Neural cell (in vitro differentiated cells): ENCODE data around the gene HMCN2. TPM values are rescaled to one million over a fixed set of nuclear protein-coding genes. Genes with fewer than 3 reads are reported as not detected.

ENCODE experiments used
- H2AFZ ChIP-seq: fragments of 200-600, 300-800 bp; sonication (generic), shearing (Covaris generic); 2 replicates; pipeline ENCODE4 v1.6.0; 2014; ENCODE audit warnings: low read depth, mild to moderate bottlenecking, antibody characterized with exemption, low read length, moderate library complexity
- H3F3A ChIP-seq: fragments of 200-600 bp; shearing (Covaris generic); 2 replicates; pipeline ENCODE4 v1.6.1; 2016; ENCODE audit warnings: mild to moderate bottlenecking, moderate library complexity, mixed read lengths, antibody characterized with exemption, low read length; ENCODE audit not compliant: insufficient read depth, poor library complexity, severe bottlenecking
- H3K27ac ChIP-seq: fragments of 200-600, 300-800 bp; sonication (generic), shearing (Covaris generic); 2 replicates; pipeline ENCODE4 v1.5.1; 2014; ENCODE audit warnings: mild to moderate bottlenecking, low read length, moderate library complexity
- H3K27me3 ChIP-seq: fragments of 300-800, 200-600 bp; sonication (generic), shearing (Covaris generic); 2 replicates; pipeline ENCODE4 v1.6.0; 2014; ENCODE audit warnings: mild to moderate bottlenecking, low read depth, low read length, moderate library complexity; ENCODE audit not compliant: insufficient read depth
- H3K36me3 ChIP-seq: fragments of 300-800, 200-600 bp; sonication (generic), shearing (Covaris generic); 2 replicates; pipeline ENCODE4 v1.5.1; 2014; ENCODE audit warnings: mild to moderate bottlenecking, antibody characterized with exemption, low read length, moderate library complexity; ENCODE audit not compliant: insufficient read depth
- H3K4me2 ChIP-seq: fragments of 300-800, 200-600 bp; sonication (generic), shearing (Covaris generic); 2 replicates; pipeline ENCODE4 v1.6.0; 2014; ENCODE audit warnings: mild to moderate bottlenecking, low read length
- H3K4me3 ChIP-seq: fragments of 300-800, 200-600 bp; sonication (generic), shearing (Covaris generic); 2 replicates; pipeline ENCODE4 v1.5.1; 2014; ENCODE audit warnings: mild to moderate bottlenecking, low read length, moderate library complexity
- H3K79me2 ChIP-seq: fragments of 200-600 bp; shearing (Covaris generic); replicated peaks from 2 replicates; pipeline ENCODE4 v1.6.0; 2014; ENCODE audit warnings: mild to moderate bottlenecking, low read length, moderate library complexity; ENCODE audit not compliant: insufficient read depth
- H3K9ac ChIP-seq: fragments of 300-800, 200-600 bp; sonication (generic), shearing (Covaris generic); 2 replicates; pipeline ENCODE4 v1.6.1; 2016; ENCODE audit warnings: mild to moderate bottlenecking, low read length, mixed read lengths
- H3K9me2 ChIP-seq: fragments of 200-600 bp; shearing (Covaris generic); 2 replicates; pipeline ENCODE4 v1.6.1; 2016; ENCODE audit warnings: mild to moderate bottlenecking, low read length, mixed read lengths; ENCODE audit not compliant: insufficient read depth
- H3K9me3 ChIP-seq: fragments of 200-600, 300-800 bp; sonication (generic), shearing (Covaris generic); 2 replicates; pipeline ENCODE4 v1.6.1; 2016; ENCODE audit warnings: mild to moderate bottlenecking, mixed run types, low read length, moderate library complexity, mixed read lengths
- H4K20me1 ChIP-seq: fragments of 200-600 bp; shearing (Covaris generic); 2 replicates; pipeline ENCODE4 v1.6.1; 2016; ENCODE audit warnings: mild to moderate bottlenecking, mixed run types; ENCODE audit not compliant: insufficient read depth
- EP300 ChIP-seq: fragments of 450-650 bp; conservative IDR thresholded peaks from 2 replicates; pipeline ENCODE4 v1.6.1; 2014; ENCODE audit warnings: antibody characterized with exemption, mild to moderate bottlenecking, moderate library complexity; ENCODE audit not compliant: poor library complexity, severe bottlenecking
- EZH2 ChIP-seq: fragments of 200-600, 300-800 bp; shearing (Covaris generic), sonication (generic); IDR thresholded peaks from 2 replicates; pipeline ENCODE4 v1.6.1; 2014; ENCODE audit warnings: antibody characterized with exemption, low read length, borderline replicate concordance, mild to moderate bottlenecking; ENCODE audit not compliant: insufficient read depth, poor library complexity, severe bottlenecking
- MXI1 ChIP-seq: fragments of 450-650 bp; conservative IDR thresholded peaks from 2 replicates; pipeline ENCODE4 v1.6.1; 2014; ENCODE audit warnings: antibody characterized with exemption, mild to moderate bottlenecking; ENCODE audit not compliant: poor library complexity, severe bottlenecking
- POLR2AphosphoS5 ChIP-seq: IDR thresholded peaks from 2 replicates; pipeline ENCODE4 v1.6.1; 2012
- RAD21 ChIP-seq: fragments of 450-650 bp; conservative IDR thresholded peaks from 2 replicates; pipeline ENCODE4 v1.6.1; 2014; ENCODE audit warnings: antibody characterized with exemption, mild to moderate bottlenecking, moderate library complexity
- SMC3 ChIP-seq: fragments of 450-650 bp; conservative IDR thresholded peaks from 2 replicates; pipeline ENCODE4 v1.6.1; 2014; ENCODE audit warnings: antibody characterized with exemption, mild to moderate bottlenecking, moderate library complexity; ENCODE audit not compliant: poor library complexity
- TAF1 ChIP-seq: IDR thresholded peaks from 2 replicates; pipeline ENCODE4 v1.6.1; 2012; ENCODE audit warnings: low read depth
- polyA plus RNA-seq: library from polyadenylated mRNA; depleted of rRNA; stranded (reverse); fragments of >200 nt; gene quantifications from 2 replicates; pipeline ENCODE4 v1.2.3, GENCODE V29; 2014
- TF ChIP-seq, protein P1 (sequence below): IDR thresholded peaks from 2 replicates; pipeline ENCODE4 v1.6.1; 2012; ENCODE audit warnings: borderline replicate concordance
- TF ChIP-seq, protein P2 (sequence below): fragments of 450-650 bp; IDR thresholded peaks from 2 replicates; pipeline ENCODE4 v1.5.1; 2014; ENCODE audit warnings: antibody characterized with exemption, mild to moderate bottlenecking, moderate library complexity; ENCODE audit not compliant: poor library complexity, severe bottlenecking

The HMCN2 gene
- polyA plus RNA-seq, 1 donor from 2014 or later: 1.7 TPM

DNA sequence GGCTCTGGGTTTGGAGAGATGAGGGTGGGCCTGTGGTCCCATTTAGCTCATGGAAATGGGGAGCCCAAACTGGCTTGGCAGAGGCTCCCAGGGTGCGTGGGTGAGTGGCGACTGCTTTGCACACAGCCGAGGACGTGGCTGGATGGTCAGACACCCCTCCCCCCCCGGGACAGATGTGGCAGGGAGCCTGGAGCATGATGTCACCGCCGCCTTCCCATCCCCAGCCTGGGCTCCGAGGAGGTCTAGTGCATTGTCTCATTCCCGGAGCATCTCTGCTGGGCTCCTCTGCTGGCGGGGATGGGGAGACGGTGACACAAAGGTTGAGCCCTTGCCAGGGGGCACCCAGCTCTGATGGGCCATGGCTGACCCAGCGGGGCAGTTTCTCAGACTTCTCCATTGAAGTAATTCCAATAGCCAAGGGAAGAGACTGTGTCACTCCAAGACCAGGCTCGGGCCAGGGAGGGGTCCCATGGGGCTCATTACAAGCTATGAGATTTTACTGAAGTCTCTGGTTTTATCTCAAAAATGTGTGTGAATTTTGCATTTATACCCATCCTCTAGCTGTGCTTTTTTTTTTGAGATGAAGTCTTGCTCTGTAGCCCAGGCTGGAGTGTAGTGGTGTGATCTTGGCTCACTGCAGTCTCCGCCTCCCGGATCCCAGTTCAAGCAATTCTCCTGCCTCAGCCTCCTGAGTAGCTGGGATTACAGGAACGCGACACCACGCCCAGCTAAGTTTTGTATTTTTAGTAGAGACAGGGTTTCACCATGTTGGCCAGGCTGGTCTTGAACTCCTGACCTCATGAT, 36.1 kb downstream of the HMCN2 start:
- Histone ChIP-seq H3K4me3 (no peak overlapping the region), H3F3A (no peaks in the 10 kb centered on the region), H3K27ac (no peak overlapping the region), H3K9me2 (no peaks in the 10 kb centered on the region), H3K9ac (no peak overlapping the region), H3K36me3 (no peaks in the 10 kb centered on the region), H3K79me2 (no peaks in the 10 kb centered on the region), H2AFZ (no peak overlapping the region), H3K4me2 (no peak overlapping the region), H3K27me3 (no peaks in the 10 kb centered on the region), H4K20me1 (no peaks in the 10 kb centered on the region), H3K9me3 (no peaks in the 10 kb centered on the region)
- TF ChIP-seq EP300: no peak
- no peak for TF ChIP-seq MXI1
- TF ChIP-seq EZH2: no peak
- TF ChIP-seq TAF1: no peak
- no peak for TF ChIP-seq SMC3
- TF ChIP-seq, protein P1, sequence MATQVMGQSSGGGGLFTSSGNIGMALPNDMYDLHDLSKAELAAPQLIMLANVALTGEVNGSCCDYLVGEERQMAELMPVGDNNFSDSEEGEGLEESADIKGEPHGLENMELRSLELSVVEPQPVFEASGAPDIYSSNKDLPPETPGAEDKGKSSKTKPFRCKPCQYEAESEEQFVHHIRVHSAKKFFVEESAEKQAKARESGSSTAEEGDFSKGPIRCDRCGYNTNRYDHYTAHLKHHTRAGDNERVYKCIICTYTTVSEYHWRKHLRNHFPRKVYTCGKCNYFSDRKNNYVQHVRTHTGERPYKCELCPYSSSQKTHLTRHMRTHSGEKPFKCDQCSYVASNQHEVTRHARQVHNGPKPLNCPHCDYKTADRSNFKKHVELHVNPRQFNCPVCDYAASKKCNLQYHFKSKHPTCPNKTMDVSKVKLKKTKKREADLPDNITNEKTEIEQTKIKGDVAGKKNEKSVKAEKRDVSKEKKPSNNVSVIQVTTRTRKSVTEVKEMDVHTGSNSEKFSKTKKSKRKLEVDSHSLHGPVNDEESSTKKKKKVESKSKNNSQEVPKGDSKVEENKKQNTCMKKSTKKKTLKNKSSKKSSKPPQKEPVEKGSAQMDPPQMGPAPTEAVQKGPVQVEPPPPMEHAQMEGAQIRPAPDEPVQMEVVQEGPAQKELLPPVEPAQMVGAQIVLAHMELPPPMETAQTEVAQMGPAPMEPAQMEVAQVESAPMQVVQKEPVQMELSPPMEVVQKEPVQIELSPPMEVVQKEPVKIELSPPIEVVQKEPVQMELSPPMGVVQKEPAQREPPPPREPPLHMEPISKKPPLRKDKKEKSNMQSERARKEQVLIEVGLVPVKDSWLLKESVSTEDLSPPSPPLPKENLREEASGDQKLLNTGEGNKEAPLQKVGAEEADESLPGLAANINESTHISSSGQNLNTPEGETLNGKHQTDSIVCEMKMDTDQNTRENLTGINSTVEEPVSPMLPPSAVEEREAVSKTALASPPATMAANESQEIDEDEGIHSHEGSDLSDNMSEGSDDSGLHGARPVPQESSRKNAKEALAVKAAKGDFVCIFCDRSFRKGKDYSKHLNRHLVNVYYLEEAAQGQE: no peak
- TF ChIP-seq POLR2AphosphoS5: no peak
- TF ChIP-seq, protein P2, sequence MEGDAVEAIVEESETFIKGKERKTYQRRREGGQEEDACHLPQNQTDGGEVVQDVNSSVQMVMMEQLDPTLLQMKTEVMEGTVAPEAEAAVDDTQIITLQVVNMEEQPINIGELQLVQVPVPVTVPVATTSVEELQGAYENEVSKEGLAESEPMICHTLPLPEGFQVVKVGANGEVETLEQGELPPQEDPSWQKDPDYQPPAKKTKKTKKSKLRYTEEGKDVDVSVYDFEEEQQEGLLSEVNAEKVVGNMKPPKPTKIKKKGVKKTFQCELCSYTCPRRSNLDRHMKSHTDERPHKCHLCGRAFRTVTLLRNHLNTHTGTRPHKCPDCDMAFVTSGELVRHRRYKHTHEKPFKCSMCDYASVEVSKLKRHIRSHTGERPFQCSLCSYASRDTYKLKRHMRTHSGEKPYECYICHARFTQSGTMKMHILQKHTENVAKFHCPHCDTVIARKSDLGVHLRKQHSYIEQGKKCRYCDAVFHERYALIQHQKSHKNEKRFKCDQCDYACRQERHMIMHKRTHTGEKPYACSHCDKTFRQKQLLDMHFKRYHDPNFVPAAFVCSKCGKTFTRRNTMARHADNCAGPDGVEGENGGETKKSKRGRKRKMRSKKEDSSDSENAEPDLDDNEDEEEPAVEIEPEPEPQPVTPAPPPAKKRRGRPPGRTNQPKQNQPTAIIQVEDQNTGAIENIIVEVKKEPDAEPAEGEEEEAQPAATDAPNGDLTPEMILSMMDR: no peak
- no peak for TF ChIP-seq RAD21

DNA sequence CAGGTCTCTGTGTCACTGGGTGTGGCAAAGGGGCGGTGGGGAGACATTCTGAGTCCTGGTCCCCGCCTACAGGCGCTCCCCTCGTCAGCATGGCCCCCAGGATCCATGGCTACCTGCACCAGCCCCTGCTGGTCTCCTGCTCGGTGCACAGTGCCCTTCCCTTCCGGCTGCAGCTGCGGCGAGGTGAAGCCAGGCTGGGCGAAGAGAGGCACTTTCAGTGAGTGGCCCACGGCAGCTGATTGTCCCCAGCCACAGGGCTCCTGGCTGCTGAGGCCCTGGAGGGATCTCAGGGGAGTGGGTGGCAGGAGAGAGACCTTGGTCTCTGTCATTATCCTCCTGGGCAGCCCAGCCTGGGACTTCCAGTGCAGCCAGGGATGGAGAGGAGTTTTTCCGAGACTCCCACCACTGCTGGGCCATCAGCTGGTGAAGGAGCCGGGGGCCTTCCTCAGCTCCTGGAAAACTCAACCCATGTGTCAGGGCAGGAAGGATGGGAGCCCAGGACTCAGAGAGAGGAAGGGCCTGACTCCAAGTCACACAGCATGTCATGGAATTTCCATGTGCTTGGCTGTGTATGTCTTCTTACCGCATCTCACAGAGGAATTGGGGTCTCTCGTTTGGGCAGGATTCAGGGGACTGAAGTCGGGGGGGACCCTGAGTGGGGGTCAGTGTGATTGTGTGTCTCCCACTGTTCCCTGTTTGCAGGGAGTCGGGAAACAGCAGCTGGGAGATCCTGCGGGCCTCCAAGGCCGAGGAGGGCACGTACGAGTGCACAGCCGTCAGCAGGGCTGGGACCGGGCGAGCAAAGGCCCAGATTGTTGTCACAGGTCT, 37.4 kb downstream of the HMCN2 start:
- H4K20me1 ChIP-seq: no peaks in the 10 kb centered on the region

More for the DNA sequence above, 37.4 kb downstream of the HMCN2 start:
- no peaks in the 10 kb centered on the region for H3K79me2 ChIP-seq
- H3K36me3 ChIP-seq: no peaks in the 10 kb centered on the region
- no peak overlapping the region for H3K4me3 ChIP-seq
- H2AFZ ChIP-seq: no peak overlapping the region
- no peaks in the 10 kb centered on the region for H3K9me3 ChIP-seq
- H3K4me2 ChIP-seq: no peak overlapping the region
- no peaks in the 10 kb centered on the region for H3K27me3 ChIP-seq
- no peaks in the 10 kb centered on the region for H3K9me2 ChIP-seq
- H3K9ac ChIP-seq: no peak overlapping the region
- no peak for TF ChIP-seq POLR2AphosphoS5
- TF ChIP-seq TAF1: no peak
- no peak for TF ChIP-seq RAD21
- TF ChIP-seq, protein P2: no peak
- no peak for TF ChIP-seq MXI1
- TF ChIP-seq SMC3: no peak
- TF ChIP-seq, protein P1: no peak
- no peak for TF ChIP-seq EP300
- TF ChIP-seq EZH2: no peak
- no peak overlapping the region for H3K27ac ChIP-seq
- H3F3A ChIP-seq: no peaks in the 10 kb centered on the region
